Adrenal gland (tissue), 19 donors: ENCODE data around the gene ZNF396. TPM values are rescaled to one million over a fixed set of nuclear protein-coding genes. Genes with fewer than 3 reads are reported as not detected.

Experiments used
- DNase-seq, 7 donors: peaks; one replicate each; pipeline ENCODE4 v3.0.0-alpha.2; 2019 to 2020
- H3K27ac ChIP-seq, 5 donors: fragments of 200-600 bp; sonication (generic) in 4 of 5; 1 replicate in 3 of 5; 2 replicates in 2 of 5; pipeline versions ENCODE4 v1.5.1 to v1.8.0; 2016 to 2020; ENCODE audit warnings: mild to moderate bottlenecking in 1 of 5
- H3K27me3 ChIP-seq: fragments of 200-600 bp; 2 replicates; pipeline ENCODE4 v1.8.0; 2021
- H3K36me3 ChIP-seq, 2 donors: fragments of 200-600 bp; replicated peaks in 1 of 2; 1 replicate in 1 of 2; 2 replicates in 1 of 2; pipeline versions ENCODE4 v1.5.1 to v1.8.0; 2018 to 2022
- H3K4me1 ChIP-seq, 2 donors: fragments of 200-600 bp; replicated peaks in 1 of 2; 1 replicate in 1 of 2; 2 replicates in 1 of 2; pipeline versions ENCODE4 v1.5.1 to v1.8.0; 2018 to 2021
- H3K4me3 ChIP-seq, 4 donors: fragments of 200-600 bp; sonication (generic) in 3 of 4; one replicate each; pipeline ENCODE4 v1.5.1; 2016 to 2018
- H3K9me3 ChIP-seq, 3 donors: fragments of 200-600 bp; sonication (generic) in 1 of 3; replicated peaks in 1 of 3; 1 replicate in 2 of 3; 2 replicates in 1 of 3; pipeline versions ENCODE4 v1.5.1 to v1.8.0; 2016 to 2021
- POLR2A ChIP-seq, 2 donors: fragments of 450-650 bp; IDR thresholded peaks; one replicate each; pipeline ENCODE4 v1.6.1; 2017; ENCODE audit warnings: antibody characterized with exemption in 2 of 2, mild to moderate bottlenecking in 2 of 2, moderate library complexity in 1 of 2
- WGBS, 4 donors: extraction: QIAGEN DNeasy Blood & Tissue Kit in 2 of 4; methylation state at CpG; one replicate each; pipeline versions ENCODE4 v1.1.5 to v1.1.7; 2013 to 2017; 5-methylcytosine and 5-hydroxymethylcytosine counted together
- intact Hi-C, 2 donors: fragments of 100-400 bp; cut with DNase I; formaldehyde crosslinking; loops; one replicate each; pipeline versions ENCODE4 v1.14.1 to v1.15.0; 2022 to 2023
- long read RNA-seq, 10 donors: library from polyadenylated mRNA in 3 of 10; unstranded in 2 of 10; stranded (forward) in 1 of 10; transcript quantifications; one replicate each; pipeline ENCODE4 v2.0.0 and lab custom pipeline, GENCODE V29; 2021 to 2026
- polyA plus RNA-seq, 3 donors: library from polyadenylated mRNA; stranded (reverse); fragments of 200-250 nt in 2 of 3; fragments of 350-450 nt in 1 of 3; fragmentation: Illumina TruSeq in 1 of 3; extraction: RNeasy Lipid Tissue Mini Kit (QIAGEN cat#74804) in 1 of 3; gene quantifications; one replicate each; pipeline ENCODE4 v1.2.3, GENCODE V29; 2013 to 2014
- total RNA-seq, 9 donors: library from RNA; depleted of rRNA in 4 of 9; stranded (reverse); fragments of >200 nt in 4 of 9; fragments of 120-200 nt in 1 of 9; fragmentation: NEBNext Ultra II Directional in 1 of 9; extraction: Animal tissue kit (Norgen Biotek cat#: 25700) in 1 of 9; gene quantifications; one replicate each; pipeline versions ENCODE4 v1.1.0 to v1.2.4, GENCODE V29; 2013 to 2023
- TF ChIP-seq, protein P1 (sequence below), 6 experiments: fragments of 450-650 bp in 4 of 6; fragments of 200-600 bp in 2 of 6; sonication (generic) in 1 of 6; IDR thresholded peaks; 1 replicate in 5 of 6; 2 replicates in 1 of 6; pipeline versions ENCODE4 v1.5.1 to v1.8.0; 2016 to 2021; ENCODE audit warnings: antibody characterized with exemption in 6 of 6, mild to moderate bottlenecking in 2 of 6, moderate library complexity in 1 of 6
- donor health status: healthy with polysubstance abuse.
- donor health status: Bipolar disorder and iron deficiency.
- donor health status: DM: yes; HTN: yes; CAD: no.
- donor health status: DM: no; HTN: no; CAD: no.
- donor health status: DM: no; HTN: no; CAD: no.
- donor health status: DM: yes; HTN: yes; CAD: no.

The ZNF396 gene
- total RNA-seq, result 1 to 10 TPM in 8 of 9 donors, under 1 TPM in 1; 0.61 to 9.9 (median 4.5) TPM
- polyA plus RNA-seq, result 1 to 10 TPM; 2.5 to 3.8 (median 3.3) TPM
- long read RNA-seq, donor 1, partial matches to known transcripts, result 0 of 1 reads
- long read RNA-seq, donor 1, other reads (novel, unspliced or antisense), result 0 of 1 reads
- long read RNA-seq, donor 2, result 0 reads
- long read RNA-seq, donor 3, result 0 reads
- long read RNA-seq, donor 4, result 0 reads
- long read RNA-seq, donor 5, transcript ZNF396-206 (4 exons, 2,752 nt), result major isoform, 5 of 6 reads
- long read RNA-seq, donor 5, partial matches to known transcripts, result 0 of 6 reads
- long read RNA-seq, donor 5, other reads (novel, unspliced or antisense), result 0 of 6 reads
- long read RNA-seq, donor 6, partial matches to known transcripts, result 0 of 3 reads
- long read RNA-seq, donor 6, other reads (novel, unspliced or antisense), result 0 of 3 reads
- long read RNA-seq, donor 7, partial matches to known transcripts, result 0 of 2 reads
- long read RNA-seq, donor 7, other reads (novel, unspliced or antisense), result 0 of 2 reads
- long read RNA-seq, donor 8, result 0 reads
- long read RNA-seq, donor 9, partial matches to known transcripts, result 0 of 1 reads
- long read RNA-seq, donor 9, other reads (novel, unspliced or antisense), result 0 of 1 reads
- long read RNA-seq, donor 10, result 0 reads

DNA sequence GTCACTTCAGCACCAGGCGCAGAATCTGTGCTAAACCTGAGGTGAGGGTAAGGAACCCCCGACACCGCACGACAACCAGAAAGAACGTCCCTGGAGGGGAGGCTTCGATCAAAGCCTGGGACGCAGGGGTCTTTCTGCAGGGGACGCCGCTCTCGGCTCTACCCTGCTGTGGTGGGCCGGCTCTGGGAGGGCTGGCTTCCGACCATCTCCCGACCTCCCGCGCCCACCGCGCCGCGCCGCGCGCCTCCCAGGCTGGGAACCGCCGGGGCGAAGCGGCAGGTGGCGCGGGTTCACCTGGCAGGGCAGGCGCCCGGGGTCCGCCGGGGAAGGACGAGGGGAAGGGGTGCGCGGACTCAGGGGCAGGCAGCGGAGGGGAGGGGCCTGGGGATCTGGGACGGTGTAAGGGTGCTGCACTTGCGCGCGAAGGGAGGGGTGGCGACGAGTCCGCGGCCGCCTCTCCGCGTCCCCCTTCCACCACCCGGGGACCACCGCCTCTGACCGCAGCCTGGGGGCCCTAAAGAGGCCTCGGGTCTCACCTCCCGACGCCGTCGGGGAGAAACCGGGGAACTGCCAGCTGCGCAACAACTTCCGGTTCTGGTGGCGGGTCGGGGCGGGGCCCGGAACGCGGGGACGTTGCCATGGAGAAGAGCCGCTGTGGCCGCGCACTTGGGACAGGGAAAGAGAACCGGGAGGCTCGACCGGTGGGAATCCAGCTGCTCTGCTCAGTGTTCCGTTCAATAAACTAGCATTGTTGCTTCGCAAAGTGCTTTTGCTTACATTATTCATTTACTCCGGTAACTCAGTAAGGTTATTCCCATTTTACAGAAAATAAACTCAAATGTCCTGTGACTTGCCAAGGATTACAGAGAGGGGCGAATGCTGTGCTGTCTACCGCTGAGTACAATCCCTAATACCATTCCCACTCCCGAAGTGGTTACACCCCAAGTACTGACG lies at the start of gene ZNF396:
Gene ZNF396, minus strand, starts transcription at position 596 of the 954 bp plus-strand sequence. CDS start 3,045 bp downstream, outside the sequence.
- H3K36me3 ChIP-seq, result no peaks in the 10 kb centered on the region
- no peaks in the 10 kb centered on the region for H3K9me3 ChIP-seq
- peak within 1 kb of the TSS; percentile 63 to 97 (median 82) for H3K4me3 ChIP-seq
- 3 to 8% (median 5%) methylated on average over 11 to 77 of the region's 78 CpGs for WGBS, 4 donors
- H3K27ac ChIP-seq, result peak within 1 kb of the TSS in 2 of 5 donors; percentile 2 to 16
- no peaks in the 10 kb centered on the region for H3K27me3 ChIP-seq
- TF ChIP-seq, protein P1, sequence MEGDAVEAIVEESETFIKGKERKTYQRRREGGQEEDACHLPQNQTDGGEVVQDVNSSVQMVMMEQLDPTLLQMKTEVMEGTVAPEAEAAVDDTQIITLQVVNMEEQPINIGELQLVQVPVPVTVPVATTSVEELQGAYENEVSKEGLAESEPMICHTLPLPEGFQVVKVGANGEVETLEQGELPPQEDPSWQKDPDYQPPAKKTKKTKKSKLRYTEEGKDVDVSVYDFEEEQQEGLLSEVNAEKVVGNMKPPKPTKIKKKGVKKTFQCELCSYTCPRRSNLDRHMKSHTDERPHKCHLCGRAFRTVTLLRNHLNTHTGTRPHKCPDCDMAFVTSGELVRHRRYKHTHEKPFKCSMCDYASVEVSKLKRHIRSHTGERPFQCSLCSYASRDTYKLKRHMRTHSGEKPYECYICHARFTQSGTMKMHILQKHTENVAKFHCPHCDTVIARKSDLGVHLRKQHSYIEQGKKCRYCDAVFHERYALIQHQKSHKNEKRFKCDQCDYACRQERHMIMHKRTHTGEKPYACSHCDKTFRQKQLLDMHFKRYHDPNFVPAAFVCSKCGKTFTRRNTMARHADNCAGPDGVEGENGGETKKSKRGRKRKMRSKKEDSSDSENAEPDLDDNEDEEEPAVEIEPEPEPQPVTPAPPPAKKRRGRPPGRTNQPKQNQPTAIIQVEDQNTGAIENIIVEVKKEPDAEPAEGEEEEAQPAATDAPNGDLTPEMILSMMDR (IDR thresholded peaks at IDR 0.05), result no peak
- peak in 1 of 2 donors; percentile 22 for TF ChIP-seq POLR2A (IDR thresholded peaks at IDR 0.05)
- intact Hi-C loops, result no loop called here
- H3K4me1 ChIP-seq, result peaks cover 3 to 7% of the 10 kb centered on the region in 2 donors
- DNase-seq, result peak; percentile 80 to 90 (median 84)

DNA sequence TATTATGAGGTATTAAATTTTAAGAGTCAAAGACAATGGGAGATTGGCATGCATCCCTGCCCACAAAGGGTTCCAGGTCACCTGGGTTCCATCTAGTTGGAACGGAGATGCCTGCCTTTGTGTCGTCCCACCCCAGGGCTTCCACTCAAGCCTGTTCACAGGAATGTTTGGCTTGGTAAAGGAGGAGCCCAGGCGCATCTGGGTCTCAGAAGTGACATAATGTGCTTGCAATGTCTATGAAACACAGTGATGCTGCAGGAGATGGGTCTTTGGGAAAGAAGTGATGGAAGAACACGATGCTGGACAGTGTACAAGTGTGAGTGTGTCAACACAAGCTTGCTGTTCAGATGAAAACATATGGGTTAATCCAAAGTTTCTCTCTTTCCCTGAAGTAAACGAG lies 49.6 kb upstream of the ZNF396 start:
- 76 to 87% (median 82%) methylated on average over 5 of the region's 5 CpGs for WGBS, 4 donors
- Histone ChIP-seq H3K9me3 (no peaks in the 10 kb centered on the region), H3K27ac (no peak overlapping the region), H3K4me1 (no peaks in the 10 kb centered on the region), H3K36me3 (no peaks in the 10 kb centered on the region), H3K27me3 (no peaks in the 10 kb centered on the region), H3K4me3 (no peak overlapping the region)
- intact Hi-C loops, result no loop called here
- TF ChIP-seq POLR2A (IDR thresholded peaks at IDR 0.05), result no peak
- TF ChIP-seq, protein P1 (IDR thresholded peaks at IDR 0.05), result no peak
- DNase-seq, result no peak

DNA sequence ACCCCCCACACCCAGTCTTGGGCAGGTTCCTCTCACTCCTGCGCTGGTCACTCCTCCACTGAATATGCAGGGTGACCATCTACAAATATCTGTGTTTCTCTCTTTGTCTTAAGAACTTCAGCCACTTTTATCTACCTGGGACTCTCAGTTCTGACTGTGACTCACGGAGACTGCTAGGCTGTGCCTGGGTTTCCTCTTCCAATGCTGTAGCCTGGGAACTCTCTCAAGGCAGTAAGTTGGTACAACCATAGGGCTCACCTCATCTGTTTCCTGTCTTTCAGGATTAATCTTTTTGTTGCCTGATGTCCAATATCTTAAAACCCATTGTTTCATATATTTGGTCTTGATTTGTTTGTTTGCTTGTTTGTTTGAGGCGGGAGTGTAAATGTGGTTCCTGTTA lies 47.2 kb upstream of the ZNF396 start:
- H3K27me3 ChIP-seq, result no peaks in the 10 kb centered on the region
- TF ChIP-seq, protein P1 (IDR thresholded peaks at IDR 0.05), result no peak
- DNase-seq, result no peak
- H3K4me1 ChIP-seq, result no peaks in the 10 kb centered on the region
- H3K36me3 ChIP-seq, result no peaks in the 10 kb centered on the region
- H3K27ac ChIP-seq, result no peak overlapping the region
- no peak overlapping the region for H3K4me3 ChIP-seq
- no peaks in the 10 kb centered on the region for H3K9me3 ChIP-seq
- WGBS, 4 donors, result 83 to 93% (median 90%) methylated on average over 3 of the region's 3 CpGs
- intact Hi-C loops, result no loop called here

DNA sequence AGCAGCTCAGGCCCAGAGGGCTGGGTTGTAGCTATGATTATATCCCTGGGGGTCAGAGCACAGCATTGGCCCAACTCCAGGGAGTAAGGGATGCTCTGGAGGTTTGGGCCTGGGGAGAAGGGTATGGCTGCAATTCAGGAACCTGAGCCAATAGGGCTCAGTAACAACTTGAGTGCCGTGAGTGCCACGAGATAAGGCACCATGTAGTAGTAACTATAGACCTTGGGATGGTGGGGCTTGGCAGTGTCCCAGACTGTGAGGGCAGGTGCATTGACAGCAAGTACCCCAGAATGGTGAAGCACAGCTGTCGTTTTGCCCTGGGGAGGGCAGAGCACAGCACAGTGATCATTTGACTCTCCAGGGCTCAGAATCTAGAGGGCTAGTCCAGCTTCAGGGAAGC lies 45.1 kb upstream of the ZNF396 start:
- Histone ChIP-seq H3K9me3 (no peaks in the 10 kb centered on the region), H3K36me3 (no peaks in the 10 kb centered on the region), H3K4me1 (no peaks in the 10 kb centered on the region), H3K27ac (no peak overlapping the region), H3K4me3 (no peak overlapping the region), H3K27me3 (no peaks in the 10 kb centered on the region)
- intact Hi-C loops, result no loop called here
- 61 to 79% (median 69%) methylated on average over 2 to 3 of the region's 3 CpGs for WGBS, 4 donors
- DNase-seq, result no peak
- TF ChIP-seq POLR2A (IDR thresholded peaks at IDR 0.05), result no peak
- TF ChIP-seq, protein P1 (IDR thresholded peaks at IDR 0.05), result no peak
